Measurements from ENCODE around the gene WBP1.

GRCh38 chr2:74461187-74462053, 3.2 kb downstream of the WBP1 start:
- TF ChIP-seq, protein P1, sequence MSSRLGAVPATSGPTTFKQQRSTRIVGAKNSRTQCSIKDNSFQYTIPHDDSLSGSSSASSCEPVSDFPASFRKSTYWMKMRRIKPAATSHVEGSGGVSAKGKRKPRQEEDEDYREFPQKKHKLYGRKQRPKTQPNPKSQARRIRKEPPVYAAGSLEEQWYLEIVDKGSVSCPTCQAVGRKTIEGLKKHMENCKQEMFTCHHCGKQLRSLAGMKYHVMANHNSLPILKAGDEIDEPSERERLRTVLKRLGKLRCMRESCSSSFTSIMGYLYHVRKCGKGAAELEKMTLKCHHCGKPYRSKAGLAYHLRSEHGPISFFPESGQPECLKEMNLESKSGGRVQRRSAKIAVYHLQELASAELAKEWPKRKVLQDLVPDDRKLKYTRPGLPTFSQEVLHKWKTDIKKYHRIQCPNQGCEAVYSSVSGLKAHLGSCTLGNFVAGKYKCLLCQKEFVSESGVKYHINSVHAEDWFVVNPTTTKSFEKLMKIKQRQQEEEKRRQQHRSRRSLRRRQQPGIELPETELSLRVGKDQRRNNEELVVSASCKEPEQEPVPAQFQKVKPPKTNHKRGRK (CRISPR knock-in tag; IDR thresholded peaks at IDR 0.05; ENCODE audit: borderline replicate concordance), result no peak
- TF ChIP-seq, protein P2, sequence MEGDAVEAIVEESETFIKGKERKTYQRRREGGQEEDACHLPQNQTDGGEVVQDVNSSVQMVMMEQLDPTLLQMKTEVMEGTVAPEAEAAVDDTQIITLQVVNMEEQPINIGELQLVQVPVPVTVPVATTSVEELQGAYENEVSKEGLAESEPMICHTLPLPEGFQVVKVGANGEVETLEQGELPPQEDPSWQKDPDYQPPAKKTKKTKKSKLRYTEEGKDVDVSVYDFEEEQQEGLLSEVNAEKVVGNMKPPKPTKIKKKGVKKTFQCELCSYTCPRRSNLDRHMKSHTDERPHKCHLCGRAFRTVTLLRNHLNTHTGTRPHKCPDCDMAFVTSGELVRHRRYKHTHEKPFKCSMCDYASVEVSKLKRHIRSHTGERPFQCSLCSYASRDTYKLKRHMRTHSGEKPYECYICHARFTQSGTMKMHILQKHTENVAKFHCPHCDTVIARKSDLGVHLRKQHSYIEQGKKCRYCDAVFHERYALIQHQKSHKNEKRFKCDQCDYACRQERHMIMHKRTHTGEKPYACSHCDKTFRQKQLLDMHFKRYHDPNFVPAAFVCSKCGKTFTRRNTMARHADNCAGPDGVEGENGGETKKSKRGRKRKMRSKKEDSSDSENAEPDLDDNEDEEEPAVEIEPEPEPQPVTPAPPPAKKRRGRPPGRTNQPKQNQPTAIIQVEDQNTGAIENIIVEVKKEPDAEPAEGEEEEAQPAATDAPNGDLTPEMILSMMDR (IDR thresholded peaks at IDR 0.05), result 0 out of 2 replicates have a peak, but pooled peaks have one; percentile 17
- TF ChIP-seq SP1 (CRISPR knock-in tag; conservative IDR thresholded peaks at IDR 0.05), result no peak
- TF ChIP-seq GRHL2 (CRISPR knock-in tag; IDR thresholded peaks at IDR 0.05; ENCODE audit: insufficient replicate concordance, severe bottlenecking), result no peak
- no peak for TF ChIP-seq ZNF317 (CRISPR knock-in tag; IDR thresholded peaks at IDR 0.05; ENCODE audit: borderline replicate concordance, low read depth)
- TF ChIP-seq CREB1 (CRISPR knock-in tag; IDR thresholded peaks at IDR 0.05), result no peak
- TF ChIP-seq USF2 (CRISPR knock-in tag; IDR thresholded peaks at IDR 0.05), result no peak
- TF ChIP-seq RORB (CRISPR knock-in tag; IDR thresholded peaks at IDR 0.05), result no peak
- TF ChIP-seq, protein P3, sequence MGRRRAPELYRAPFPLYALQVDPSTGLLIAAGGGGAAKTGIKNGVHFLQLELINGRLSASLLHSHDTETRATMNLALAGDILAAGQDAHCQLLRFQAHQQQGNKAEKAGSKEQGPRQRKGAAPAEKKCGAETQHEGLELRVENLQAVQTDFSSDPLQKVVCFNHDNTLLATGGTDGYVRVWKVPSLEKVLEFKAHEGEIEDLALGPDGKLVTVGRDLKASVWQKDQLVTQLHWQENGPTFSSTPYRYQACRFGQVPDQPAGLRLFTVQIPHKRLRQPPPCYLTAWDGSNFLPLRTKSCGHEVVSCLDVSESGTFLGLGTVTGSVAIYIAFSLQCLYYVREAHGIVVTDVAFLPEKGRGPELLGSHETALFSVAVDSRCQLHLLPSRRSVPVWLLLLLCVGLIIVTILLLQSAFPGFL (CRISPR knock-in tag; IDR thresholded peaks at IDR 0.05; ENCODE audit: borderline replicate concordance), result no peak
- no peak for TF ChIP-seq NR3C1 (CRISPR knock-in tag; conservative IDR thresholded peaks at IDR 0.05; ENCODE audit: low read depth)
- no peak for TF ChIP-seq ZNF281 (CRISPR knock-in tag; IDR thresholded peaks at IDR 0.05)
- TF ChIP-seq, protein P4, sequence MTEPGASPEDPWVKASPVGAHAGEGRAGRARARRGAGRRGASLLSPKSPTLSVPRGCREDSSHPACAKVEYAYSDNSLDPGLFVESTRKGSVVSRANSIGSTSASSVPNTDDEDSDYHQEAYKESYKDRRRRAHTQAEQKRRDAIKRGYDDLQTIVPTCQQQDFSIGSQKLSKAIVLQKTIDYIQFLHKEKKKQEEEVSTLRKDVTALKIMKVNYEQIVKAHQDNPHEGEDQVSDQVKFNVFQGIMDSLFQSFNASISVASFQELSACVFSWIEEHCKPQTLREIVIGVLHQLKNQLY (CRISPR knock-in tag; IDR thresholded peaks at IDR 0.05), result no peak
- TF ChIP-seq FOXK1 (CRISPR knock-in tag; IDR thresholded peaks at IDR 0.05), result no peak
- TF ChIP-seq, protein P5, sequence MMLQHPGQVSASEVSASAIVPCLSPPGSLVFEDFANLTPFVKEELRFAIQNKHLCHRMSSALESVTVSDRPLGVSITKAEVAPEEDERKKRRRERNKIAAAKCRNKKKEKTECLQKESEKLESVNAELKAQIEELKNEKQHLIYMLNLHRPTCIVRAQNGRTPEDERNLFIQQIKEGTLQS (CRISPR knock-in tag; conservative IDR thresholded peaks at IDR 0.05), result no peak
